ENCODE measurements around the gene ASS1. TPM values are rescaled to one million over a fixed set of nuclear protein-coding genes. Genes with fewer than 3 reads are reported as not detected.

The ASS1 gene
- total and polyA plus RNA-seq, 2 donors (not counting 1 experiment from before 2014, with no cell fraction given) = 44.7 to 223 TPM

- no peak overlapping the region for H3K4me2 ChIP-seq (ENCODE audit: extremely low read depth, insufficient read depth, low read length)
- no peak overlapping the region for H3K9ac ChIP-seq (ENCODE audit: insufficient read depth, low read length)
- H3K4me3 ChIP-seq (replicated peaks in 1 of 4; ENCODE audit: control extremely low read depth in 1 of 4, insufficient read depth in 1 of 4, low read depth in 3 of 4, low read length in 4 of 4) = no peak overlapping the region
- no peak overlapping the region for H2AFZ ChIP-seq (ENCODE audit: low read length)
- no peaks in the 10 kb centered on the region for H3K36me3 ChIP-seq (ENCODE audit: control insufficient read depth, insufficient read depth, low read length)
- TF ChIP-seq CTCF (conservative IDR thresholded peaks at IDR 0.05 in 1 of 2, IDR thresholded peaks at IDR 0.05 in 1 of 2; ENCODE audit: low read depth in 1 of 2, low read length in 2 of 2) (no peak), EZH2 (IDR thresholded peaks at IDR 0.05; ENCODE audit: low read length, missing control alignments) (no peak)
- DNase-seq (ENCODE audit: low read depth in 2 of 2) = no peak
- H3K79me2 ChIP-seq (ENCODE audit: control insufficient read depth, insufficient read depth, low read length) = no peaks in the 10 kb centered on the region
- no peaks in the 10 kb centered on the region for H3K4me1 ChIP-seq (ENCODE audit: control insufficient read depth, extremely low read depth, insufficient read depth, low read length)
- H4K20me1 ChIP-seq (ENCODE audit: control insufficient read depth, extremely low read depth, insufficient read depth, low read length) = no peaks in the 10 kb centered on the region
- H3K27me3 ChIP-seq (ENCODE audit: control insufficient read depth, insufficient read depth, low read length) = no peaks in the 10 kb centered on the region
- H3K27ac ChIP-seq (ENCODE audit: insufficient read depth, low read length) = no peak overlapping the region
- no peaks in the 10 kb centered on the region for H3K9me3 ChIP-seq (ENCODE audit: control insufficient read depth, insufficient read depth, low read depth, low read length)
Measured at GRCh38 chr9:130486103-130486502, 41.3 kb downstream of the ASS1 start.

- TF ChIP-seq CTCF (conservative IDR thresholded peaks at IDR 0.05 in 1 of 2, IDR thresholded peaks at IDR 0.05 in 1 of 2; ENCODE audit: low read depth in 1 of 2, low read length in 2 of 2) (no peak), EZH2 (IDR thresholded peaks at IDR 0.05; ENCODE audit: low read length, missing control alignments) (no peak)
- Histone ChIP-seq H4K20me1 (ENCODE audit: control insufficient read depth, extremely low read depth, insufficient read depth, low read length) (no peaks in the 10 kb centered on the region), H2AFZ (ENCODE audit: low read length) (no peak overlapping the region)
Measured at GRCh38 chr9:130487500-130487899, 42.7 kb downstream of the ASS1 start.

GRCh38 chr9:130488621-130489330, 44.0 kb downstream of the ASS1 start:
- Histone ChIP-seq H3K4me2 (ENCODE audit: extremely low read depth, insufficient read depth, low read length) (no peak overlapping the region), H3K9me3 (ENCODE audit: control insufficient read depth, insufficient read depth, low read depth, low read length) (no peaks in the 10 kb centered on the region), H3K9ac (ENCODE audit: insufficient read depth, low read length) (no peak overlapping the region), H3K36me3 (ENCODE audit: control insufficient read depth, insufficient read depth, low read length) (no peaks in the 10 kb centered on the region), H3K27ac (ENCODE audit: insufficient read depth, low read length) (no peak overlapping the region), H3K4me3 (replicated peaks in 1 of 4; ENCODE audit: control extremely low read depth in 1 of 4, insufficient read depth in 1 of 4, low read depth in 3 of 4, low read length in 4 of 4) (no peak overlapping the region), H4K20me1 (ENCODE audit: control insufficient read depth, extremely low read depth, insufficient read depth, low read length) (no peaks in the 10 kb centered on the region), H2AFZ (ENCODE audit: low read length) (no peak overlapping the region), H3K27me3 (ENCODE audit: control insufficient read depth, insufficient read depth, low read length) (no peaks in the 10 kb centered on the region), H3K79me2 (ENCODE audit: control insufficient read depth, insufficient read depth, low read length) (no peaks in the 10 kb centered on the region), H3K4me1 (ENCODE audit: control insufficient read depth, extremely low read depth, insufficient read depth, low read length) (no peaks in the 10 kb centered on the region)
- no peak for DNase-seq (ENCODE audit: low read depth in 2 of 2)
- TF ChIP-seq EZH2 (IDR thresholded peaks at IDR 0.05; ENCODE audit: low read length, missing control alignments) (no peak), CTCF (conservative IDR thresholded peaks at IDR 0.05 in 1 of 2, IDR thresholded peaks at IDR 0.05 in 1 of 2; ENCODE audit: low read depth in 1 of 2, low read length in 2 of 2) (no peak)

More at GRCh38 chr9:130487500-130487899, 42.7 kb downstream of the ASS1 start:
- no peaks in the 10 kb centered on the region for H3K9me3 ChIP-seq (ENCODE audit: control insufficient read depth, insufficient read depth, low read depth, low read length)
- no peak overlapping the region for H3K4me2 ChIP-seq (ENCODE audit: extremely low read depth, insufficient read depth, low read length)
- H3K27ac ChIP-seq (ENCODE audit: insufficient read depth, low read length) = no peak overlapping the region
- H3K4me1 ChIP-seq (ENCODE audit: control insufficient read depth, extremely low read depth, insufficient read depth, low read length) = no peaks in the 10 kb centered on the region
- no peak for DNase-seq (ENCODE audit: low read depth in 2 of 2)
- H3K4me3 ChIP-seq (replicated peaks in 1 of 4; ENCODE audit: control extremely low read depth in 1 of 4, insufficient read depth in 1 of 4, low read depth in 3 of 4, low read length in 4 of 4) = no peak overlapping the region
- H3K36me3 ChIP-seq (ENCODE audit: control insufficient read depth, insufficient read depth, low read length) = no peaks in the 10 kb centered on the region
- no peak overlapping the region for H3K9ac ChIP-seq (ENCODE audit: insufficient read depth, low read length)
- no peaks in the 10 kb centered on the region for H3K27me3 ChIP-seq (ENCODE audit: control insufficient read depth, insufficient read depth, low read length)
- H3K79me2 ChIP-seq (ENCODE audit: control insufficient read depth, insufficient read depth, low read length) = no peaks in the 10 kb centered on the region

Measured in fibroblast of lung (primary cell).